Activated T-helper 2 cell treated with anti-CD3 and anti-CD28 coated beads, Interferon-gamma antibody, Interleukin-2, Interleukin-4, amounts not matched to agents 10 μg/mL and 5 μg/mL and 100 μg/mL, durations not matched to agents 14 hours and 24 hours and 36 hours (primary cell): ENCODE results near the gene KLHL22. TPM values are rescaled to one million over a fixed set of nuclear protein-coding genes. Genes with fewer than 3 reads are reported as not detected.

Experiments used
- DNase-seq: peaks from one replicate; pipeline ENCODE4 v3.0.0; 2021; ENCODE audit warnings: low spot score
- H3K27ac Mint-ChIP-seq: one replicate; pipeline ENCODE4 v1.8.0; 2021; ENCODE audit warnings: mixed read lengths
- H3K27me3 Mint-ChIP-seq: one replicate; pipeline ENCODE4 v1.8.0; 2021; ENCODE audit warnings: low read depth, mixed read lengths
- H3K36me3 Mint-ChIP-seq: one replicate; pipeline ENCODE4 v1.8.0; 2021; ENCODE audit warnings: low read depth, mixed read lengths
- H3K4me1 Mint-ChIP-seq: one replicate; pipeline ENCODE4 v1.8.0; 2021; ENCODE audit warnings: low read depth, mixed read lengths
- H3K4me3 Mint-ChIP-seq: one replicate; pipeline ENCODE4 v1.8.0; 2021; ENCODE audit warnings: low read depth, mild to moderate bottlenecking, moderate library complexity, mixed read lengths
- H3K9me3 Mint-ChIP-seq: one replicate; pipeline ENCODE4 v1.8.0; 2021; ENCODE audit warnings: mixed read lengths
- intact Hi-C: fragments of 100-400 bp; cut with micrococcal nuclease; formaldehyde crosslinking; loops from one replicate; pipeline ENCODE4 v1.15.1; 2023
- total RNA-seq: library from RNA; stranded (reverse); gene quantifications from 2 replicates; pipeline ENCODE4 v1.2.3, GENCODE V29; 2022

KLHL22 gene
- total RNA-seq, 1 donor from 2014 or later = 38.0 TPM

DNA sequence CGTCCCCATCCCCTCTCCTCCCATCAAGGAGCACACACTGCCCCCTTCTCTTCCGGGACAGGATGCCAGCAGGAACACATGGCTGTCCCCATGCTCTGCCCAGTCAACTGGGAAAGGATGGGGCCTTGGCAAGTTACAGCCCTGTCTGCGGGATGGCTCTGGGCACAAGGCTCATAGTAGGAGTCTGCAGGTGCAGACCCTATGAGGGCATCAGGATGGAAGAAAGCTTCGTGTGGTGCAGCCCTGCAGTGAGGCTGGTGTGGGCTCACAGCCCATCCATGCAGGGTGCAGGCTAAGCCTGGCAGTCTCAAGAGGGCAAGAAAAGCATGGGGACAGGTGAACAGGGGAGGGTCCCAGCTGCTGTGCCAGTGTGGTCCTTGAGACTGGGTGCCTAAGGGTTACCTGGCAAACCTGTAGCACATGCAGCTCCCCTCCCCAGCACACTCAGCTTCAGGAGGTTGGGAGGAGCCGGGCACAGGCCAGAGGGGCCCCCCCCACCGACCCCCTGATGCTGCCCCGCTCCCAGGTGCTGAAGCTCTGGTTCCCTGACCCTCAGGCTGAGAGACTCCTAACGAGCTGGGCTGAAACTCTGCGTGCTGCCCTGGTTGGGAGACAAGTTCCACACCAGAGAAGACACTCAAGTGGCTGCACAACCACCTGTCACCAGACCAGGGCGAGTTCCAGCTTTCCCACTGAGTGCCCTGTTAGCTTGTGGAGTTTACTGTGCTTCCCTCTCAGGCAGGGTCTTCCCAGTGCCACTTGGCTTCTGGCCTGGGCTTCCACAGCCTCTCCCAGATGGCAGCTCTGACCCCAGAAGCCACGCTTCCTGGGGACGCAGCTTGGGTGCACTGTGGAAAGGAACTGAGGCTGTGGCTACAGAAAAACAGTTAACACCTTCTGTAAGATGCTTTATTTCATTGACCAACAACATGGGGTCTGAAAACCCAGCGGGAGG lies 54.7 kb downstream of the KLHL22 start:
- Mint-ChIP-seq H3K4me3 (no peak overlapping the region), H3K36me3 (peaks cover 32% of the 10 kb centered on the region), H3K4me1 (peaks cover 5% of the 10 kb centered on the region), H3K27me3 (peaks cover 17% of the 10 kb centered on the region), H3K27ac (no peak overlapping the region), H3K9me3 (no peaks in the 10 kb centered on the region)
- intact Hi-C loops = no loop called here
- no peak for DNase-seq

DNA sequence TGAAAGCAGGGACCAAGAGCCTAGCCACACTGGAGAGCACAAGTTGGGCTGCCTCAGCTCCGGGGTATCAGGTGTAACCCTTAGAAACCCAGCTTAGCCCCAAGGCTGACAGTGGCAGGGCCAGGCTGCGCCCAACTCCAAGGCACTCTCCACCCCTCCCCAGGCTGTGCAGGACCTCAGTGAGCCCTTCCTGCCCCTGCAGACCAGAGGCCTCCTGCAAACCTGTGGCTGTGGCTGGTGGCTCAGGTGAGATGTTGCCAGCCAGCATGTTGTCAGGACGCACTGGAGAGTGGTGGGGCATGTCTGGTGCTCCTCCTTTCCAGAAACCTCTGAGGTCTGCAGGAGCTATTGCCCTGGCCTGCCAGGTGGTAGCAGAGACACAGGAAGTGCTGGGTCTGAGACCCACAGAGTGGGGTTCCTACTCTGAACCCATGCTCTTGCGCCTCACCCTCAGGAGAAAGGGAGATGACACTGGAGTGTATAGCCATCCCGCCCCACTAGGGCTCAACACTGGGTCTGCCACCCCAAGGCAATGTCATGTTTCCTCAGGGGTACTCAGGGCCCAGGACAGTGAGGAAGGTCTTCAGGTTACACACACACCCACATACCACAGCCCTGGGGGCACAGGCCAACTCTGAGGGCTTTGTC lies 55.5 kb downstream of the KLHL22 start:
- Mint-ChIP-seq H3K27ac (no peak overlapping the region), H3K36me3 (peaks cover 32% of the 10 kb centered on the region), H3K4me1 (peaks cover 5% of the 10 kb centered on the region), H3K27me3 (peaks cover 25% of the 10 kb centered on the region), H3K4me3 (no peak overlapping the region), H3K9me3 (no peaks in the 10 kb centered on the region)
- DNase-seq = no peak
- intact Hi-C loops = no loop called here

DNA sequence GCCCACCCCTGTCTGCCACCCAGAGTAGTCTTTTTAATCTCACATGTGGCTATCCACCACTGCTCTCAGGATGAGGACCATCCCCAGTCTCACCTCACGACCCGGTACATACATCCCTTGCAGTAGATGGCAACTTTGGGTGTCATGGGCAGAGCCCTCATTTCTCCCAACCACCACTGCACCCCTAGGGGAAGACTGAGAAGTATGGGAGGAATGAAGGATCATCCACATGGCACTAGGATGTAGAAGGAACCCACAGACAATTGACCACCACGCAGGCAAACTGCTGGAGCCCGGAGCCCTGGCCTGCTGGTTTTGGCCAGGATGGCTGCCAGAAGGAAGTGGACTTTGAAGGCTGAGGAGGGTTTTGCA lies 56.1 kb downstream of the KLHL22 start:
- peaks cover 30% of the 10 kb centered on the region for H3K27me3 Mint-ChIP-seq
- H3K36me3 Mint-ChIP-seq = peaks cover 28% of the 10 kb centered on the region
- intact Hi-C loops = no loop called here
- H3K4me3 Mint-ChIP-seq = no peak overlapping the region
- no peaks in the 10 kb centered on the region for H3K9me3 Mint-ChIP-seq
- no peak overlapping the region for H3K27ac Mint-ChIP-seq
- peaks cover 5% of the 10 kb centered on the region for H3K4me1 Mint-ChIP-seq
- DNase-seq = no peak

DNA sequence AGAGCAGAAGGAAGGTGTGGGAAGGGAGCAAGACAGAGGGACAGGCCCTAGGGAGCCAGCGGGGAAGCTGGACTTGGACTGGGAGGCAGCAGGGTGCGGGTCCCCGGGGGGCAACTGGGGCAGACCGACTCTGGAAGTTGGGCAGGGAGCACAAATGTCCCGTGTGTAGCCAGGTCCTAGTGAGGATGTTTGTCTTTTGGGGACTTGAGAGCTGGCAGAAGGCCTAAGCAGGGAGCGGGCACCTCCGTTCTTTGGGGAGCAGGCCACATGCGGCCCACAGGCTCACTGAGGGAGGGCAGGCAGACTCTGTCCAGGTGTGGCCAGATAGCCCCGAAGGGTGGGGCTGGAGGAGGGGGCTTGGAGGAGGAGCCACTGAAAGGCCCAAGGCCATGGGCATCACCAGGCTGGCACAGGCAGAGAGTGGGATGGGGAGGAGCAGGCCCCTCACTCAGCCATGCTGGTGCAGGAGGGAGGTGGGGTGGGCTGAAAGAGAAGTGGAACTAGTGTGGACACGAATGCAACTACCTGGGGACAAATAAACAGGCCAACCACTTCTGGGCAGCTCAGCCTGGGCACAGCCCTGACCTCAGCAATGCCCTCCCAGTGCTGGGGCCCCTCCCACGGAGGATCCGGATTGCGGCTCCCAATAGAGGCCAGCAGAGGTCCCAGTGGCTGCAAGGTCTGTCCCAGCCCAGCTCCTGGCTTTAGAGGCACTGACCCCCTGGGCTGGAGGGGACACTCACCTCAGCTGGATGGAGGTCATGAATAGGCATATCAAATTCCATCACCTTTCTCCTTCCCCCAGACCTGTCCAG lies 56.7 kb downstream of the KLHL22 start:
- peaks cover 21% of the 10 kb centered on the region for H3K36me3 Mint-ChIP-seq
- H3K4me3 Mint-ChIP-seq = no peak overlapping the region
- H3K4me1 Mint-ChIP-seq = peaks cover 5% of the 10 kb centered on the region
- no peaks in the 10 kb centered on the region for H3K9me3 Mint-ChIP-seq
- intact Hi-C loops = no loop called here
- peaks cover 36% of the 10 kb centered on the region for H3K27me3 Mint-ChIP-seq
- no peak for DNase-seq
- H3K27ac Mint-ChIP-seq = no peak overlapping the region

DNA sequence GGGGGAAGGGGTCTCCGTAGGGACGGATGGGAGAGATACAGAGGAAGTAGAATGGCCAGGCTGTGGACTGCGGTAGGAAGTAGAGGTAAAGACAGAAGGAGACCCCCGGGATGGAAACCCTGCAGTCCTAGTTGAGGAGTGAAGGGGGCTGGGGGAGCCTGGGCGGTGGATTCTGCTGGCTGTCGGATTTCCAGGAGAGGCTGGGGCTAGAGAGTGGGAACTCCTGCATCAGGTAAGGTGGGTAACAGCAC lies 57.2 kb downstream of the KLHL22 start:
- Mint-ChIP-seq H3K4me3 (no peak overlapping the region), H3K27ac (no peak overlapping the region), H3K27me3 (peaks cover 38% of the 10 kb centered on the region), H3K36me3 (peaks cover 21% of the 10 kb centered on the region), H3K4me1 (peaks cover 5% of the 10 kb centered on the region), H3K9me3 (no peaks in the 10 kb centered on the region)
- intact Hi-C loops = no loop called here
- DNase-seq = no peak

DNA sequence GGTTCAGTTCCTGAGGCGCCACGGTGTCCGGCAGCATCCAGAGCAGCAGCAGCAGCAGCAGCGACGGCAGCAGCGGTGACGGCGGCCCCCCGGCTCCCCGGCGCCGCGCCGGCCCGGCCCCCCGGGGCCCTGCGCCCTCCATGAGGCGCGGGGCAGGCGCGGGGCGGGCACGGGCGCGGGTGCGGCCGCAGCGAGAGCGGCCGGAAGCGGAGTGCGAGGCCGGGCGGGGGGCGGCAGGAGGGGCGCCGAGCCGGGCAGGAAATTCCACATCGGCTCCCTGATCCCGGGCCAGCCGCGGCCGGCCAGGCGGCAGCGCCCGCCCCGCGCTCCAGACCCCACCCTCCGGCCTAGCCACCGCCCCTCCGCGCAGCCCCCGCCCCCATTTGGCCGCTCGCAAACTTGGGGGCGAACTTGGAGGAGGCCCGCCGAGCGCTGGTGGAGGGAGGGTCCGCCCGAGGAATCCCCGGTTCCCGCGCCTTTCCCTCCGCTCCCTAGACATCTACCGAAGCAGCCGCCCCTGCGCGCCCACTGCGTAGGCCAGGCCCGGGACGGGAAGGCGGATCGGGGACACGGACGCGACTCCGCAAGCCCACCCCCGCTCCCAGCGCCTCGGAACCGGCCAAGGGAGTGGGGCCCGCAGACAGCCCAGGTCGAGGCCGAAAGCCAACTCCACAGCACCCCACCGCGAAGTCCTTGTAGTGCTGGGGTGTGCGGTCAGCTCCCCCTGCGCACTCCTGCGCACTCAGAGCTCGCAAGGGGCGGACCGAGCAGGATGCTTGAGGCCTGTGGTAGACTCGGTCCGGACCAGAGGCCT lies 57.8 kb downstream of the KLHL22 start, which contains the start of gene SCARF2:
TSS of gene SCARF2 (minus strand) at position 213 of the 814 bp plus-strand sequence. CDS start at position 142, 71 bp downstream.
- intact Hi-C loops = no loop called here
- peaks cover 43% of the 10 kb centered on the region for H3K27me3 Mint-ChIP-seq
- H3K36me3 Mint-ChIP-seq = peaks cover 17% of the 10 kb centered on the region
- no peak for DNase-seq
- H3K9me3 Mint-ChIP-seq = no peaks in the 10 kb centered on the region
- H3K4me1 Mint-ChIP-seq = peaks cover 5% of the 10 kb centered on the region
- H3K27ac Mint-ChIP-seq = no peak within 1 kb of the TSS
- H3K4me3 Mint-ChIP-seq = peak within 1 kb of the TSS; percentile 61

DNA sequence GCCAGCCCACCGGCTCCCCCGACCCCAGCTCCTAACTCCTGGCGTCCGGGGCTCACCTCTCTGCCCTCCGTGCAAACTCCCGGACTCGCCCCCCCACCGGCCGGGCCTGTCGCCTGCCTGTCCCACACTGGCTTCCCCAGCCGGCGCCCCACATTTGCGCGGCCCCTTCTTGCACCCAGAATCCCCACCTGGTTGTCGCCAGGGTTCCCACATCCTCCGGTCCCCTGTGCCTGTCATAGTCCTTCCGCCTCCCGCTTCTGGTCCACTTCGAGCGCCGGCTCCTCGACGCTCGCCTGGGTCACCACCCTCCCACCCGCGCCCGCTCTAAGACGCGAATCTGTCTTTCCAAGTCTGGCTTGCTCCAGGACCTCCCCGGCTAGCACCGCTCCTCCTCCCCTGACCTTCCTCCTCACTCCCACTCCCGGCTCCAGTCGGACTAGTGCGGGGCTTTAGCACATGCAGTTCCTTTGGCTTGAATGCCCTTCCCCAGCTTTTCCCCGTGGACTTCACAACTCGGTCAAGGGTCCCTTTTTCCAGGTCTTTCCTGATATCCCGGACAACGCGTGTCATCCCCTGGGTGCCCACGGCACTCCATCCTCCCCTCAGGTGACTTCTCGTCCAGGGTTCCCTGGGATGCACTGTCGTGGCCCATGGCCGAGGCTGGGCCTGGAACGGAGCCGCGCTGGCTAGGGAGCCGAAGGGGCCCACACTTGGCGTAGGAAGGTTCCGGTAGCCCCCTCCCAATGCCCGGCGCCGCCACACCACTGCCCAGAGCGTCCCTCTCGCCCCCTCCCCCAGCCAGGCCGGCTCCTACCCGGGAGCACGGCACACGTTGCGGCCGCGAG lies 58.6 kb downstream of the KLHL22 start:
- no peak for DNase-seq
- intact Hi-C loops = no loop called here
- Mint-ChIP-seq H3K27ac (no peak overlapping the region), H3K4me1 (peaks cover 5% of the 10 kb centered on the region), H3K9me3 (no peaks in the 10 kb centered on the region), H3K4me3 (peak overlapping the region; percentile 61), H3K36me3 (peaks cover 10% of the 10 kb centered on the region), H3K27me3 (peaks cover 50% of the 10 kb centered on the region)

DNA sequence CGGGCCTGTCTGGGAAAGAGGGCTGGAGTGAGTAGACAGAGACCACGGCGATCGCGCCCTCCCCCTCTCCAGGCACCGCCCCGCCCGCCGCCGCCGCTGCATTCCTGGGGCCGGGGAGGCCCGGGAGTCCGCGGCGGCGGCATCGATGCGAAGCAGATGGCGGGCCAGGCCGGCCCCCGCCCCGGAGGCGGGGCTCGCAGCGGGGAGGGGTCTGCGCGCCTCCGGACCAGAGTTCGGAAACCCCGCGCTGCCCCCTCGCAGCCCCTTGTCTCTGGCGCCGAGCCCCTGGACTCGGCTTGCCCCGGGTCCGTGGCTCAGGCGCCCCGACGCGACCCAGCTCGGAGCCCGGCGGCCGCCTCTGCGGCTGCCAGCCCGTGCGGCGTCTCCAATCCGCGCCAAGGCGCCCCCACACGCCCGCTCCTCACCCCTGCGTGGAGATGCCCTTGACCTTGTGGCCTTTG lies 59.3 kb downstream of the KLHL22 start:
- no peak for DNase-seq
- intact Hi-C loops = no loop called here
- H3K4me3 Mint-ChIP-seq = no peak overlapping the region
- no peak overlapping the region for H3K27ac Mint-ChIP-seq
- H3K9me3 Mint-ChIP-seq = no peaks in the 10 kb centered on the region
- peaks cover 5% of the 10 kb centered on the region for H3K4me1 Mint-ChIP-seq
- H3K36me3 Mint-ChIP-seq = peaks cover 9% of the 10 kb centered on the region
- H3K27me3 Mint-ChIP-seq = peaks cover 54% of the 10 kb centered on the region

DNA sequence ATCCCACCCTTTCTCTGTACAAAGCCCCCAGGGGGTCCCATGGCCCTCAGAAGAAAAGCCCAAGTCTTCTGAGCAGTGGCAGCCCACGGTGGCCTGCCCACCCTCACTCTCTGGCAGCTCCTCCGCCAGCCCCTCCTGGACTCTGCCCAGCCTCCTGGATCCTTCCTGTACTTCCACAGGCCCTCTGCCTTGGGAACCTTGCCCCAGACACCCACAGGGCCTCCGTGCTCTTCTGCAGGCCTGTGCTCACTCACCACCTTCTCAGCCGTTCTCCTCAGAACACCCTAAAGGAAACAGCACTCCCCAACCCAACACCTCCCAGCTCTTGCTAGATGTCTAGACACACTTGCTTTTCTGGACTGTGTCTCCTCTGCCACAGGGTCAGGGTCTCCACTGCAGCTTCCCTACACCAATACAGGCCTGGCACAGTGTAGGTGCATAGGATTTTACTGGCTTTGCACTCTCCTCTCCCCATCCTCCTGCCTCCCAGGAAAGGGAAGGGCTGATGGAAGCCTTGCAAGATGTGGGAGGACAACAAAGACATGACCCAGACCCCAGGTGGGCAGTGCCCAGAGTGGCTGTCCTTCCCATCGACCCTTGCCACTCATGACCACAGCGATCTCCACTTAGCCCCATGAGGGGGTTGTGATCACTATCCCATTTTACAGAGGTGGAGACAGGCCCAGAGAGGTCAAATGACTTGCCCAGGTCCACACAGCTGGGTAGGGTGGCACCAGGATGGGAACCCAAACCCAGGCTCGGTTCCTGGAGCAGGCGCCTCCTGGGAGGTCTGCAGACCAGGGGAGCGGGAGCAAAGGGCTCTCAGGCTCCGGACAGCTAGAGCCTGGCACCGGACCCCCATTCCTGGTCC lies 59.9 kb downstream of the KLHL22 start:
- no peaks in the 10 kb centered on the region for H3K9me3 Mint-ChIP-seq
- no peak overlapping the region for H3K4me3 Mint-ChIP-seq
- H3K4me1 Mint-ChIP-seq = peaks cover 7% of the 10 kb centered on the region
- H3K36me3 Mint-ChIP-seq = peaks cover 9% of the 10 kb centered on the region
- no peak overlapping the region for H3K27ac Mint-ChIP-seq
- H3K27me3 Mint-ChIP-seq = peaks cover 57% of the 10 kb centered on the region
- intact Hi-C loops = no loop called here
- DNase-seq = no peak

DNA sequence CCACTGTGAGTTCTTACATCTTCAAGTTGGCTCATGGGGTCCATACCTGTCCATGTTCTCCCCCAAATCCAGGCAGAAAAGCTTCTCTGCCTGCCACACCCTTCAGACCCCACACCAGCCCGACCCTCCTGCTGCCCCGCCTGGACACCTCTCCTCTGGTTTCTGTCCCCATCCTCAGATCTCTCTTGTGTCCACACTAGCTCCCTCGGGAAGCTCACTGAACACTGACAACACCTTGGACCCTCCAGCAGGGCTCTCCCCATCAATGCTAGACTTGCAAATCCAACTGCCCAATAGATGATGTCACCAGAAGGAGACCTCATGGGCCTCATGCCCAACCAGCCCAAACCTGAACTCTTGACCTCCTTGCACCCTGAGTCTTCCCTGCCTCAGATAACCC lies 60.8 kb downstream of the KLHL22 start:
- Mint-ChIP-seq H3K27ac (no peak overlapping the region), H3K36me3 (peaks cover 9% of the 10 kb centered on the region), H3K27me3 (peaks cover 63% of the 10 kb centered on the region), H3K4me1 (peaks cover 7% of the 10 kb centered on the region), H3K4me3 (no peak overlapping the region), H3K9me3 (no peaks in the 10 kb centered on the region)
- intact Hi-C loops = no loop called here
- DNase-seq = no peak

DNA sequence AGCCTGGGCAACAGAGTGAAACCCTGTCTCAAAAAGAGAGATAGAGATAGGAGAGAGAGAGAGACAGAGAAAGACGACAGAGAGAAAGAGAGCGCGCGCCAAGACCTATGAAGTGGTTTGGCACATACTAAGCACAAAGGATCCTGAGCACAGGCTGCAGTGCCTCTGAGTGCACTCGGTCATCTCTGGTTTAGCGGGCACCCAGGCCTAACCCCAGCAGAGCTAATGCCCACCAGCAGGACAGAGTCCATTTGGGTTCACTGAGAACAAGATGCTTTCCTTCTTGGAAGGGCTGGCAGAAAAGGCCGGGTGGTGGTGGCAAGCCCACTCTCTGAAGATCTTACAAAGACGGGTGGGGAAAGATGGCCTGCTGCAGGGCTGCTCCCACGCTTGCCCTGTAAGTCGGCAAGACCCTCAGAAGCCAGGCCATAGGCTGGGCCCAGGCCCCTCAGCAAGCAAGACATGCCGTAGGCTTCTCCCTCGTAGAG lies 61.3 kb downstream of the KLHL22 start:
- Mint-ChIP-seq H3K4me1 (peaks cover 7% of the 10 kb centered on the region), H3K9me3 (no peaks in the 10 kb centered on the region), H3K27ac (no peak overlapping the region), H3K4me3 (no peak overlapping the region), H3K27me3 (peaks cover 63% of the 10 kb centered on the region), H3K36me3 (peaks cover 6% of the 10 kb centered on the region)
- intact Hi-C loops = no loop called here
- no peak for DNase-seq
